ENCODE results near the gene KRT77.

The KRT77 gene

GRCh38 chr12:52662093-52662917 is 41.0 kb downstream of the KRT77 start:
- Histone ChIP-seq H3K9me3 (ENCODE audit: control insufficient read depth in 2 of 2, low read length in 2 of 2) (no peaks in the 10 kb centered on the region), H3K36me3 (ENCODE audit: control insufficient read depth in 2 of 2, insufficient read depth in 2 of 2, low read length in 2 of 2) (no peaks in the 10 kb centered on the region), H3K27ac (ENCODE audit: low read depth in 2 of 2, low read length in 2 of 2) (no peak overlapping the region), H3K4me3 (ENCODE audit: low read length in 2 of 2) (no peak overlapping the region), H3K4me1 (ENCODE audit: control insufficient read depth in 2 of 2, insufficient read depth in 2 of 2, low read length in 2 of 2) (no peaks in the 10 kb centered on the region), H3K27me3 (ENCODE audit: control insufficient read depth in 2 of 2, insufficient read depth in 2 of 2, low read length in 2 of 2) (peaks cover 3 to 13% of the 10 kb centered on the region in 2 donors), H3K9ac (ENCODE audit: low read depth in 1 of 2, low read length in 2 of 2) (no peak overlapping the region)

DNA sequence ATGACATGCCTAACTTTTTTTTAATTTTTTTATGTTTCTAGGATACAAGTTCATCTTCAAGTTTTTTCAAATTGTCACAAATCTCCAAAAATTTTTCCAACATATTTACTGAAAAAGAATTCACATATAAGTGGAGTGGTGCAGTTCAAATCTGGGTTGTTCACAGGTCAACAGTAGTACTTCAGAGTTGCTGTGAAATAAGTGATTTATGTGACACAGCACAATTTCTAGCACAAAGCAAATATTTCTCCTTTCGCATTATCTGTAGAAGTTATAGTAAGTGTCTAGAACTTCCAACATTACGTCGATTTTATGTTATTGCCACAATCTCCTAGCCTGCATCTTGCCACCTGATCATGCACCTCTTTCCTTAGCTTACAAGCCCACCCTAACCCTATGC is 41.7 kb downstream of the KRT77 start:
- H3K27ac ChIP-seq (ENCODE audit: low read depth in 2 of 2, low read length in 2 of 2), result no peak overlapping the region
- no peaks in the 10 kb centered on the region for H3K36me3 ChIP-seq (ENCODE audit: control insufficient read depth in 2 of 2, insufficient read depth in 2 of 2, low read length in 2 of 2)
- H3K4me3 ChIP-seq (ENCODE audit: low read length in 2 of 2), result no peak overlapping the region
- H3K27me3 ChIP-seq (ENCODE audit: control insufficient read depth in 2 of 2, insufficient read depth in 2 of 2, low read length in 2 of 2), result peaks cover 3 to 15% of the 10 kb centered on the region in 2 donors
- no peaks in the 10 kb centered on the region for H3K4me1 ChIP-seq (ENCODE audit: control insufficient read depth in 2 of 2, insufficient read depth in 2 of 2, low read length in 2 of 2)
- H3K9me3 ChIP-seq (ENCODE audit: control insufficient read depth in 2 of 2, low read length in 2 of 2), result no peaks in the 10 kb centered on the region
- no peak overlapping the region for H3K9ac ChIP-seq (ENCODE audit: low read depth in 1 of 2, low read length in 2 of 2)

DNA sequence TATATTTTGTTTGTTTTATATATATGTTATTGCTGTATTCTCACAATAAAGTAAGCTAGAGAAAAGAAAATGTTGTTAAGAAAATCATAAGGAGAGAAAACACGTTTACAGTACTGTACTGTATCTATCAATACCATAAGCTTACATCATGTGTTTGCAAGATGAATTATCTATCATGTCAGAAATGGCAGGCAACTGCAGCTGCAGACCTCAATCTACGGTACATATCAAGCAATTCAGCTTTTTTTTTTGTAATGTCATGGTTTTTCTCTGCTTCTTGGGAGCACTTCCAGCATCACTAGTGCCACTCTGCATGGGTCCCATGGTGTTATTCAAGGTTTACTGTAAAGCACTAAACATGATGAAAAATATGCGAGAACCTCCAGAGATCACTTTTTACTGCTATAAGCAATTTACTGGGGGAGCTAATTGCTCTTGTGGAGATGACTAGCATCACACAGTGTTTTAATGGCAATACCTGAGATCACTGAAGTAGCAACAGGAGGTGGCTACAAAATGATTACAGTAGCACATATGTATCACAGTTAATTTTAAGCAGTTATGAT is 42.3 kb downstream of the KRT77 start:
- Histone ChIP-seq H3K9me3 (ENCODE audit: control insufficient read depth in 2 of 2, low read length in 2 of 2) (no peaks in the 10 kb centered on the region), H3K4me1 (ENCODE audit: control insufficient read depth in 2 of 2, insufficient read depth in 2 of 2, low read length in 2 of 2) (no peaks in the 10 kb centered on the region), H3K36me3 (ENCODE audit: control insufficient read depth in 2 of 2, insufficient read depth in 2 of 2, low read length in 2 of 2) (no peaks in the 10 kb centered on the region), H3K4me3 (ENCODE audit: low read length in 2 of 2) (no peak overlapping the region), H3K27ac (ENCODE audit: low read depth in 2 of 2, low read length in 2 of 2) (no peak overlapping the region), H3K9ac (ENCODE audit: low read depth in 1 of 2, low read length in 2 of 2) (no peak overlapping the region), H3K27me3 (ENCODE audit: control insufficient read depth in 2 of 2, insufficient read depth in 2 of 2, low read length in 2 of 2) (peaks cover 3 to 15% of the 10 kb centered on the region in 2 donors)

- no peaks in the 10 kb centered on the region for H3K9me3 ChIP-seq (ENCODE audit: control insufficient read depth in 2 of 2, low read length in 2 of 2)
- H3K4me1 ChIP-seq (ENCODE audit: control insufficient read depth in 2 of 2, insufficient read depth in 2 of 2, low read length in 2 of 2), result no peaks in the 10 kb centered on the region
- no peak overlapping the region for H3K9ac ChIP-seq (ENCODE audit: low read depth in 1 of 2, low read length in 2 of 2)
- peaks cover 3 to 11% of the 10 kb centered on the region in 2 donors for H3K27me3 ChIP-seq (ENCODE audit: control insufficient read depth in 2 of 2, insufficient read depth in 2 of 2, low read length in 2 of 2)
- H3K27ac ChIP-seq (ENCODE audit: low read depth in 2 of 2, low read length in 2 of 2), result no peak overlapping the region
- H3K4me3 ChIP-seq (ENCODE audit: low read length in 2 of 2), result no peak overlapping the region
- H3K36me3 ChIP-seq (ENCODE audit: control insufficient read depth in 2 of 2, insufficient read depth in 2 of 2, low read length in 2 of 2), result no peaks in the 10 kb centered on the region
Measured at GRCh38 chr12:52659951-52660350, 43.4 kb downstream of the KRT77 start.

DNA sequence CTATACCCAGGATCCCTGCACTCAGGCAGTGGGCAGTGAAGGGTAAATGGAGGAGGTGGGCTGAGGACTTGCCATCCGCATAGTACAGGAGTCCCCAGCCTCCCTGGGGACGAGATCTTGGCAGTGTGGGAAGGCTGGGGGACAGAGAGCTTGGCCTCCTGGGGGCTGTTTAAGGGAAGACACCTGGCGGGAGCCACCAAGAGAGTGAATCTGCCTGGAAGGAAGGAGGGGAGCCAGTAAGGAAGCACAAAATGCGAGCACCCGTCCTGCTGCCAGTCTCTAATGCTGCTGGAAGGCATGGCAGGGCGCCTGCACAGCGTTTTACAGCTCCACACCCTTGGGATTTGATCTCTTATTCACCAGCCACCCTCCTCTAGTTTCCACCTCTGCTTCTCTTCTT is 43.9 kb downstream of the KRT77 start:
- Histone ChIP-seq H3K27ac (ENCODE audit: low read depth in 2 of 2, low read length in 2 of 2) (no peak overlapping the region), H3K4me1 (ENCODE audit: control insufficient read depth in 2 of 2, insufficient read depth in 2 of 2, low read length in 2 of 2) (no peaks in the 10 kb centered on the region), H3K27me3 (ENCODE audit: control insufficient read depth in 2 of 2, insufficient read depth in 2 of 2, low read length in 2 of 2) (peaks cover 3 to 11% of the 10 kb centered on the region in 2 donors), H3K36me3 (ENCODE audit: control insufficient read depth in 2 of 2, insufficient read depth in 2 of 2, low read length in 2 of 2) (no peaks in the 10 kb centered on the region), H3K9me3 (ENCODE audit: control insufficient read depth in 2 of 2, low read length in 2 of 2) (no peaks in the 10 kb centered on the region), H3K4me3 (ENCODE audit: low read length in 2 of 2) (no peak overlapping the region), H3K9ac (ENCODE audit: low read depth in 1 of 2, low read length in 2 of 2) (no peak overlapping the region)

DNA sequence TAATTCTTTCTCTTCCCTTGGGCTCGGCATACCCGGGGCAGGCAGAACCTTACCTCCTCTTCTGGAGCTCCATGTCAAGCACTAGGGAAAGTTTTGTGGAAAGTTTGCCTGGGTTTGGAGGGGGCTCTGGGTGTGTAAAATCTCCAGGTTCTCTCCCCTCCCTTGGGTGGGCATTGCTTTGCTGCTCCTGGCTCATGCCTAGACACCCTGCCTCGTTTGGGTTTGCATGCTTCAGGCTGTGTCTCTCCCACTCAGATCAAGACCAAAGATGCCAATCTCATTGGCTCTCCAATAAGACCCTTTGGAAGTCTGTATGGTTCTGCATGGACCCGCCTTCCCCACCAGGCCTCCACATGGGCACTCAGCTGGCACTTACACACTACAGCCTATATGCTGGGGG is 45.1 kb downstream of the KRT77 start:
- Histone ChIP-seq H3K9me3 (ENCODE audit: control insufficient read depth in 2 of 2, low read length in 2 of 2) (no peaks in the 10 kb centered on the region), H3K9ac (ENCODE audit: low read depth in 1 of 2, low read length in 2 of 2) (no peak overlapping the region), H3K27me3 (ENCODE audit: control insufficient read depth in 2 of 2, insufficient read depth in 2 of 2, low read length in 2 of 2) (peaks cover 3 to 6% of the 10 kb centered on the region in 2 donors), H3K27ac (ENCODE audit: low read depth in 2 of 2, low read length in 2 of 2) (no peak overlapping the region), H3K4me3 (ENCODE audit: low read length in 2 of 2) (no peak overlapping the region), H3K36me3 (ENCODE audit: control insufficient read depth in 2 of 2, insufficient read depth in 2 of 2, low read length in 2 of 2) (no peaks in the 10 kb centered on the region), H3K4me1 (ENCODE audit: control insufficient read depth in 2 of 2, insufficient read depth in 2 of 2, low read length in 2 of 2) (no peaks in the 10 kb centered on the region)

GRCh38 chr12:52657250-52657902 is 45.9 kb downstream of the KRT77 start:
- Histone ChIP-seq H3K36me3 (ENCODE audit: control insufficient read depth in 2 of 2, insufficient read depth in 2 of 2, low read length in 2 of 2) (no peaks in the 10 kb centered on the region), H3K4me3 (ENCODE audit: low read length in 2 of 2) (no peak overlapping the region), H3K27ac (ENCODE audit: low read depth in 2 of 2, low read length in 2 of 2) (no peak overlapping the region), H3K9me3 (ENCODE audit: control insufficient read depth in 2 of 2, low read length in 2 of 2) (no peaks in the 10 kb centered on the region), H3K27me3 (ENCODE audit: control insufficient read depth in 2 of 2, insufficient read depth in 2 of 2, low read length in 2 of 2) (peaks cover 3 to 6% of the 10 kb centered on the region in 2 donors), H3K9ac (ENCODE audit: low read depth in 1 of 2, low read length in 2 of 2) (no peak overlapping the region), H3K4me1 (ENCODE audit: control insufficient read depth in 2 of 2, insufficient read depth in 2 of 2, low read length in 2 of 2) (no peaks in the 10 kb centered on the region)

DNA sequence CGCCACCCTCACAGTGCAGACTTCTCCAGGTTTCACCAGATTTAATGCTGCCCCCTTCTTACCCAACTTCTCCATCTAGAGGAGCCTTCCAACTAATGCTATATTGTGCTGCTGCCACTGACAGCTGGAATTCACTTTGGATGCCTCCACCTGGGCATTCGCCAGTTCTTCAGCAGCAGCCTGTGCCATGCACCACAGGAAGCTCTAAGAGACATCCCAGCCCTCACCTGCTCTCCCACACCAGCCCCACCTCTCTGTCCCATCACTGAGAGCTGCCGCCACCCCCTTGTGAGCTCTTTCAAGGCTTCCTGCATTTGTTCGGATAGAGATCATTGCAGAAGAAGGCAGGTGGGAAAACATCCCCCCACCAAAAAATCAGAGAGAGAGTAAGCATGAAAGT is 46.7 kb downstream of the KRT77 start:
- Histone ChIP-seq H3K4me1 (ENCODE audit: control insufficient read depth in 2 of 2, insufficient read depth in 2 of 2, low read length in 2 of 2) (no peaks in the 10 kb centered on the region), H3K27ac (ENCODE audit: low read depth in 2 of 2, low read length in 2 of 2) (no peak overlapping the region), H3K9ac (ENCODE audit: low read depth in 1 of 2, low read length in 2 of 2) (no peak overlapping the region), H3K9me3 (ENCODE audit: control insufficient read depth in 2 of 2, low read length in 2 of 2) (no peaks in the 10 kb centered on the region), H3K4me3 (ENCODE audit: low read length in 2 of 2) (no peak overlapping the region), H3K36me3 (ENCODE audit: control insufficient read depth in 2 of 2, insufficient read depth in 2 of 2, low read length in 2 of 2) (no peaks in the 10 kb centered on the region), H3K27me3 (ENCODE audit: control insufficient read depth in 2 of 2, insufficient read depth in 2 of 2, low read length in 2 of 2) (peaks cover 3 to 6% of the 10 kb centered on the region in 2 donors)

GRCh38 chr12:52655720-52656124 is 47.6 kb downstream of the KRT77 start:
- H3K4me3 ChIP-seq (ENCODE audit: low read length in 2 of 2), result no peak overlapping the region
- peaks cover 0 to 6% of the 10 kb centered on the region in 2 donors for H3K4me1 ChIP-seq (ENCODE audit: control insufficient read depth in 2 of 2, insufficient read depth in 2 of 2, low read length in 2 of 2)
- peaks cover 3 to 6% of the 10 kb centered on the region in 2 donors for H3K27me3 ChIP-seq (ENCODE audit: control insufficient read depth in 2 of 2, insufficient read depth in 2 of 2, low read length in 2 of 2)
- no peak overlapping the region for H3K27ac ChIP-seq (ENCODE audit: low read depth in 2 of 2, low read length in 2 of 2)
- no peaks in the 10 kb centered on the region for H3K36me3 ChIP-seq (ENCODE audit: control insufficient read depth in 2 of 2, insufficient read depth in 2 of 2, low read length in 2 of 2)
- H3K9ac ChIP-seq (ENCODE audit: low read depth in 1 of 2, low read length in 2 of 2), result no peak overlapping the region
- no peaks in the 10 kb centered on the region for H3K9me3 ChIP-seq (ENCODE audit: control insufficient read depth in 2 of 2, low read length in 2 of 2)

DNA sequence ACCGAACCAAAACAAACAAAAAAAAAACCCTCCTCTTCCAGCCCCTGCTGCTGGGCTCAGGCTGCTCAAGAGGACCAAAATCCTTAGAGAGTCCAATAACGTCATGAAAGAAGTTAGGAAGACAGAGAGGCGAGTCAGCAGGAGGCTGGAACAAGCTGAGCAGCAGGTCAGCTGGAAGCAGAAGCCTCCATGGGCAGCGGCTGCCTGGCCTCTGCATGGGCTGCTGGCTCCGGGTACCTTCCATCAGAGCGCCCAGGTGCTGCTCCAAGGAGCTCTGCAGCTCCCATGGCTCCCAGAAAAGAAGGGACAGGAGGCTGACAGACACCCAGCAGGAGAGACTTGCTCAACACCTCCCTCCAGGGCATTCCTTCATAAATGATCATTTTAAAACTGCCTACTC is 48.1 kb downstream of the KRT77 start:
- Histone ChIP-seq H3K4me1 (ENCODE audit: control insufficient read depth in 2 of 2, insufficient read depth in 2 of 2, low read length in 2 of 2) (peaks cover 0 to 10% of the 10 kb centered on the region in 2 donors), H3K36me3 (ENCODE audit: control insufficient read depth in 2 of 2, insufficient read depth in 2 of 2, low read length in 2 of 2) (no peaks in the 10 kb centered on the region), H3K27me3 (ENCODE audit: control insufficient read depth in 2 of 2, insufficient read depth in 2 of 2, low read length in 2 of 2) (peaks cover 3 to 6% of the 10 kb centered on the region in 2 donors), H3K9ac (ENCODE audit: low read depth in 1 of 2, low read length in 2 of 2) (no peak overlapping the region), H3K4me3 (ENCODE audit: low read length in 2 of 2) (no peak overlapping the region), H3K27ac (ENCODE audit: low read depth in 2 of 2, low read length in 2 of 2) (no peak overlapping the region), H3K9me3 (ENCODE audit: control insufficient read depth in 2 of 2, low read length in 2 of 2) (no peaks in the 10 kb centered on the region)

Data from mucosa of rectum (tissue), 2 donors.